Hematopoietic multipotent progenitor cell treated with erythropoietin and hydrocortisone succinate and interleukin-3 and kit ligand, for 6 days (in vitro differentiated cells): ENCODE results near the gene TRIM15.
"Not testable (repeated sequence)": the region's sequence is repeated elsewhere in the genome, so short reads cannot be mapped to it uniquely, and the experiment has no call there.

Experiments used
- DNase-seq: peaks from one replicate; pipeline ENCODE4 v3.0.0-alpha.2; 2015

The TRIM15 gene

DNA sequence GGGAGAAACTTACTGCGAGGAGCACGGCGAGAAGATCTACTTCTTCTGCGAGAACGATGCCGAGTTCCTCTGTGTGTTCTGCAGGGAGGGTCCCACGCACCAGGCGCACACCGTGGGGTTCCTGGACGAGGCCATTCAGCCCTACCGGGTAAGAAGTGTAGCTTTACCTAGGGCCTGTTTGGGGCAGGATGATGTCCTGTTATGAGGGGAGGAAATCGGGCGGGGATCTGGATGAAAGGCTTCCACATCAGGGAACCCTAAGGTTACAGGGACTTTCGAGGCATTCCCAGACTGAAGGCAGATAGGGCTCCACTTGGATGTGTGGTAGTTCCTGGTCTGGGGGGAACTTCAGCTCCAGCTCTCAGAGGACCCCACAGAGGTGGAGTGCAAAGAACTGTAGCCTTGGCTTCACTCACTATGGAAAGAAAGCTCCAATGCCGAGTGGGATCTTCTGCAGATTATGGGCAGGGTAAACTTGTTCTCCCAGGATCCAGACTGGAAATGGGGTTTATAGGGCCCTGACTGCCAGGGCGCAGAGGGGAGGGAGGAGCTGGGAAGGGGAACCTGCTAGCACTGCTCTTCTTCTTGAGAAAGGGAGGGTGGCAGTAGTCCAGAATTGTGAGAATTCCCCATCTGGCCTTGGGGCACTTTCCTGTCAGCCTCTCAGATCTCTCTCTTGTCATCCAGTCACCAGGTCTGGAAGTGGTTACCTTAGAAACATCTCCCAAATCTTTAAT, 740 bp downstream of the TRIM15 start:
- no peak for DNase-seq

DNA sequence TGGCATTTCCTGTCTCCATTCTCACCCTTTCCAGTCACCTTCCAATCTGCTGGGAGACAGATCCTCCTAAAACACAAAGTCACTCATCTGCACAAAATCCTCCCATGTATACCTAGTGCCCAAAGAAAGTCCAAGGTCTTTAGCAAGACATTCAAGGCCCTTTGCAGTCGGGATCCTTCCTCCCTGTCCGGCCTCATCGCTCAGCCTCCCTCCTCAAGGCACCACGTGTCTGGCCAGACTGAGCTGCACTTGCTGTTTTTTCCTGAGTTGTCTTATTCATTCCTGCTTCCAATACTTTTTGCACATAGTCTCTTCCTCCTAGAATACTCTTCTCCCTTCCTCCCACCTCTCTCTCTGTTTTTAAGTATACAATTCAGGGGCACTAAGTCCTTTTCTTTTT, 1.4 kb downstream of the TRIM15 start:
- no peak for DNase-seq

DNA sequence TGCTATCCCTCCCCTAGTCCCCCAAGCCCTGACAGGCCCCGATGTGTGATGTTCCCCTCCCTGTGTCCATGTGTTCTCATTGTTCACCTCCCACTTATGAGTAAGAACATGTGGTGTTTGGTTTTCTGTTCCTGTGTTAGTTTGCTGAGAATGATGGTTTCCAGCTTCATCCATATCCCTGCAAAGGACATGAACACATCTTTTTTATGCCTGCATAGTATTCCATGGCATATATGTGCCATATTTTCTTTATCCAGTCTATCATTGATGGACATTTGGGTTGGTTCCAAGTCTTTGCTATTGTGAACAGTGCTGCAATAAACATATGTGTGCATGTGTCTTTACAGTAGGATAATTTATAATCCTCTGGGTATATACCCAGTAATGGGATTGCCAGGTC, 1.9 kb downstream of the TRIM15 start:
- not testable (repeated sequence) for DNase-seq

DNA sequence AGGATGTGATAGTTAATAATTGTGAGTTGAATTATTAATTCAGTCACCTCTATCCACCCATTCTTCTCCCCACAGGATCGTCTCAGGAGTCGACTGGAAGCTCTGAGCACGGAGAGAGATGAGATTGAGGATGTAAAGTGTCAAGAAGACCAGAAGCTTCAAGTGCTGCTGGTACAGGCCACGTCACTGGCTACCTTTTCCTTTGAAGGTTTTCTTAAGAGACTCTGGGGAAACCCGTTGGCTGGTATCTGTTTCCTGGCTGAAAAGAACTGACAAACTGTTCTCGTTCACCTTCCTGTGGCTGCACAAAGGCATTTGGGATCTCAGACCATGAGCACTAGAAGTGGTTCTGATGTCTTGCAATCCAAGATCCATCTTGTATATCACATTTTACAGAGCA, 3.8 kb downstream of the TRIM15 start:
- DNase-seq: no peak

DNA sequence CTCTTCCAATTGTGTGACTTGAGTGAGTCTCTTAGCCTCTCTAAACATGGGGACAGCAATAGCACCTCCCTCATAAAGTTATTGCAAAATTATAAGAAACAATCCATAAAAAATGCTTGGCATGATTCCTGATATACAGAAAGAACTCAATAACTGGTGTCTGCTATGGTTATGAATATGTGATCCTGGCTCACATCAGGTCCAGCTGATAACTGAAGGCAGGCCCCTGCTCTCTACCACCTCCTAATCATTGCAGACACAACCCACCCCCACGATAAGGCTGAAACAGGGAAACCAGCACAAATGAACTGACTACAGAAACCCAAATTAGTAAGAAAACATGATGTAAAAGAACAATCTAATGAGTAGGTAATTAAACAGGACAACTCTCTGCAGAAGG, 5.4 kb downstream of the TRIM15 start:
- DNase-seq: peak; percentile 64

DNA sequence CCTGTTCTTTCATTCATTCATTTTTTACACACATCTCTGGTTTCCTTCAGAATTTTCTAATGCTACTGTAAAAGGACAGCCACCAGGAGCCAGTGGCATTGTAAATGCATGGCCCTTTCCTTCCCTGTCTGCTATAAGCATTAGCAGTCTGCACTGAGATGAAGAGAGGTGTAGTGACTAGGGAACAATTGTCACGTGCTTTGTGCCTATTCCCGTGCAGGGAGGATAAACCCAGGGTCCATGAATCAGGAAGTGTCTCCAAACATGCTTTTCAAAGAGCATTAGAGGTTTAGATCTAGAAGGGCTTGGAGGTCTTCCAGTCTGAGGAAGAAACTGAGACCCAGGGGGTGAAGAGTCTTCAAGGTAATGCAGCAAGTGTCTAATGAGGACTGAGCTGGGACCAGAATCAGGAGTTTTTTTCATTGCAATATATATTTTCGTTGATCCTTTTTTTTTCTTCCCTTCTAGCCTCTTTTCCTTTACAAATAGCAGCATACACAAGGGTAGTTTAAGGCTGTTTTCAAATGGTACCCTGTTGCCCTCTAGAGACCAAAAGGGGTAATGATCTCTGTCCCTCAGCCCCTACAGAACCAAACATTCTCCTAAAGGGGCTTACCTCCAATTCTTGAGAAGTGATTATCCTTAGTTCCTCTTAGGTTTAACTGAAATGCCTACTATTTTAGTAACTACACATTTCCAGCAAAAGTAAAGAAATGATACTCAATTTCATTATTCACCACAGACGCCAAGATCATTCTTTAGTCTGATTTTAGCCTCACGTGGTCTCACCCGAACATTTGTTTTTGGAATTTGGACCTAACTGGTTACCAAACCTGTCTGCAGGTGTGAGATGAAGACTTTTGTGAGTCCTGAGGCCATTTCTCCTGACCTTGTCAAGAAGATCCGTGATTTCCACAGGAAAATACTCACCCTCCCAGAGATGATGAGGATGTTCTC, 6.6 kb downstream of the TRIM15 start:
- peak; percentile 83 for DNase-seq

DNA sequence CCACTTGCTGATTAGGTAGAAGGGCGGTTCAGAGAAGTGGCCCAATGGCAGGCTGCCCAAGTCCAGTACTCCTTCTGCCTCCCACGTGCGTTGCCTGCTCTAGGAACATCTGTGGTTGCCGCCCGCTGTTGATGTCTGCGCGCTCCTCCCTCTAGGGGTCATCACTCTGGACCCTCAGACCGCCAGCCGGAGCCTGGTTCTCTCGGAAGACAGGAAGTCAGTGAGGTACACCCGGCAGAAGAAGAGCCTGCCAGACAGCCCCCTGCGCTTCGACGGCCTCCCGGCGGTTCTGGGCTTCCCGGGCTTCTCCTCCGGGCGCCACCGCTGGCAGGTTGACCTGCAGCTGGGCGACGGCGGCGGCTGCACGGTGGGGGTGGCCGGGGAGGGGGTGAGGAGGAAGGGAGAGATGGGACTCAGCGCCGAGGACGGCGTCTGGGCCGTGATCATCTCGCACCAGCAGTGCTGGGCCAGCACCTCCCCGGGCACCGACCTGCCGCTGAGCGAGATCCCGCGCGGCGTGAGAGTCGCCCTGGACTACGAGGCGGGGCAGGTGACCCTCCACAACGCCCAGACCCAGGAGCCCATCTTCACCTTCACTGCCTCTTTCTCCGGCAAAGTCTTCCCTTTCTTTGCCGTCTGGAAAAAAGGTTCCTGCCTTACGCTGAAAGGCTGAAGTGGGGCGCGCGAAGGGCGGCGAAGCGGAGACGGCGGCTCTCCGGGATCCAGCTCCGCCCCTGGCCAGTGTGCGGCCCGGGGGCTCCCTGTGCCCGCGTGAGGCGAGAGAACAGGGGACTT, 8.5 kb downstream of the TRIM15 start:
- peak; percentile 60 for DNase-seq

DNA sequence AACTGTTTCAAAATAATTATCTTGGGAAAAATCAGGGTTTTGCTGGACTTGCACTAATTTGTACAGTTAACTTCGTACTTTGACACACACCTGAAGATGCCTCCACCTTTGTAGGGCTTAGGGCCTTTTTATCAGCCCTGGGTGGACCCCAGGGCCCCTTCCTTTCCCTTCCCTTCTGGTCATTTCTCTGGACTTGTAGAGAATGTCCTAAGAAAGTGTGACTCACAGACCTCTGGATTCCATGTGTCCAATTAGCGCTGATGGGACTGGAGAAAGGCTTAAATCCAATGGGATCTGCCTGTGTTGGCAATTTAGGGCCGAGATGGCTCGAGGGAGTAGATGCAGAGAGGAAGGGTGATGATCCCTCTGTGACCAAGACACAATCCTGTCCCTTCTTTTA, 9.3 kb downstream of the TRIM15 start:
- DNase-seq: no peak

DNA sequence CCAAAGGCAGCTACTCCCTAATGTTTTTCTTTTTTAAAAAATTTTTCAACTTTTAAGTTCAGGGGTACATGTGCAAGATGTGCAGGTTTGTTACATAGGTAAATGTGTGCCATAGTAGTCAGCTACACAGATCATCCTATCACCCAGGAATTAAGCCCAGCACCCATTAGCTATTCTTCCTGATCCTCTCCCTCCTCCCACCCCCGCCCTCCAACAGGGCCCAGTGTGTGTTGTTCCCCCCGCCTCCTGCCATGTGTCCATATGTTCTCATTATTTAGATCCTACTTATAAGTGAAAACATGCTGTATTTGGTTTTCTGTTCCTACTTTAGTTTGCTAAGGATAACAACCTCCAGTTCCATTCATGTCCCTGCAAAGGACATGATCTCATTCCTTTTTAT, 12.4 kb downstream of the TRIM15 start:
- DNase-seq: no peak

DNA sequence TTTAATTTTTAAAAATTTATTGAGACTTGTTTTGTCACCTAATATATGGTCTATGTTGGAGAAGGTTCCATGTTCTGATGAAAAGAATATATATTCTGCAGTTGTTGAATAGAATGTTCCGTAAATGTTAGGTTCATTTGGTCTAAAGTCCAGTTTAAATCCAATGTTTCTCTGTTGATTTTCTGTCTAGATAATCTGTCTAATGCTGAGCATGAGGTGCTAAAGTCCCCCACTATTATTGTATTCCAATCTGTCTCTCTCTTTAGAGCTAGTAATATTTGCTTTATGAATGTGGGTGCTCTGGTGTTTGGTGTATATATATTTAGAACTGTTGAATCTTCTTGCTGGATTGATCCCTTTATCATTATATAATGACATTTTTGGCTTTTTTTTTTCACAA, 15.5 kb downstream of the TRIM15 start:
- no peak for DNase-seq

DNA sequence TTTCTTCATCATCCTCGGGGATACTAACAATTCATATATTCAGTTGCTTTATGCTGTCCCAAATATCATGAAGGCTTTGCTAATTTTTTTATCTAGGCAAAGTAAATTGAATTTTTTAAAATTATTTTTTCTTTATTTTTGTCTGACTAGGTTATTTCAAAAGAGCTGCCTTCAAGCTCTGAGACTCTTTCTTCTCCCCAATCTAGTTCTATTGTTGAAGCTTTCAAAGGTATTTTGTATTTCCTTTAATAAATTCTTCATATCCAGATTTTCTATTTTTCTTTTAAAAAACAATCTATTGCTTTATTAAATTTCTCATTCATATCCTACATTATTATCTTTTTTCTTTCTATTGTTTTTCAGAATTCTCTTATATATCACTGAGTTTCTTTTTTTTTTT, 16.8 kb downstream of the TRIM15 start:
- DNase-seq: no peak

DNA sequence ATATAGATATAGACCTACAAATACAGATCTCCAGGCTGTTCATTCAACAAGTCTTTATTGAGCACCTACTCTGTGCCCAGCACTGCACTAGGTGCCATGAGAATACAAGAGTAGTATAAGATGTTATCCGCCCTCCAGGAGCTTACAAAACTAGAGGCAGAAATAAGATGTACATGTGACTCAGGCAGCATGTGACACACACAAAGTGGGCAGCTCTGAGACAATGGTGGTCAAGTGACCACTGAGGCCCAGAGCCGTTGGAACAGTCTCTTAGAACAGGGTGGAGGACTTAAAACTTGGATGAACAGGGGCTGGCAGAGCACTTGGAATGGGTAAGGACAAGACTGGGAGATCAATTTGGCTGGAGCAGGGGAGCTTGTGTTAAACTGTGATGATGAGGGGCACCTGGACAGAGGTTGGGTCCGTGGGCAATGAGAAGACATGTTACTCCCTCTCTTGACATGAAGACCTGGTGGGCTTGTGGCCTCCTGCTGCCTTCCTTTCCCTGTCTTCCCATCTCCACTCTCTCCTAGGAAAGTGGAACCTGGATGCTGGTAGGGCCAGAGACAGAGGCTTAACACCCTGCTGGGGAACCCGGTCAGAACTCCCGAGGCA, 21.2 kb downstream of the TRIM15 start:
- no peak for DNase-seq

DNA sequence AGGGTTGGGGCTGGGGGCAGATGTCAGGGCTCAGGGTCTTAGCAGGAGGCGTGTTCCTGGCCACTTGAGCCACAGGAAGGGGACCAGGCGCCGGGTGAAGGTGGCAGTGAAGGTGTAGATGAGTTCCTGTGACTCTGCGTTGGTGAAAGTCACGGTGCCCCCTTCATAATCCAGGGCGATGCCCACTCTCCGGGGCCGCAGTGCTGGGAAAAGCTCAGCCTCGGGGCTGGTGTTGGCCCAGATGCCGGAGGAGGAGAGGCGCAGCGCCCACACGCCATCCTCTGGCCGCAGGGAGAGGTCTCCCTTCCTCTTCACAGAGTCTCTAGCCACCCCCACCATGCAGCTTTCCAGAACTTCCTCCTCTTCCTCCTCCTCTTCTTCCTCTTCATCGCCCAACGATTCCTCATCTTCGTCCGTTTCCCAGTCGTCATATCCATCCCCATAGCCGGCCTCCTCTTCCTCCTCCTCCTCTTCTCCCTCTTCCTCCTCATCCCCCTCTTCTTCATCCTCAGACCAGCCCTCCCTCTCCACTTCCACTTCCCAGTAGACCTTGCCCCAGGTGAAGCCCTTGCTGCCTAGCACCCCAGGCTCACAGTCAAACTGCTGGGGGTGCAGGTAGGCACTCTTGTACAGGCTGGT, 22.6 kb downstream of the TRIM15 start:
- no peak for DNase-seq

DNA sequence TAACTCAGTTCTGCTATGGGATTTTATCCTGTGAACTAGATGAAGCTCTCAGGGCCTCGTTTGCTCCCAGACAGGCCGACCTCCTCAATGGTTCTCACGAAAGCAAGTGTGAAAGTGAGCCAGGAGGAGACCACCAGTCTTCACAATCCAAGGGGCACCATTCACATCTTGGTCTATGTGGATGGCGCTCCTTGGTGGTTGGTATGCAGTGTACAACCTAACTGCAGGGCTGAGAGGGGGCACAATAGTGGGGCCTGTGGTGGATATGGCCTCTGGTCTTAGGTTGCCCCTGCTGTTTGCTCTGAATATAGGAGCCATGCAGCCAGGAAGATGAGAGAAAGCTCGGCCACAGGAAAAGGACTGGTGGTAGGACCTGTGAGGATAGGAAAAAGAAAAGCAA, 25.2 kb downstream of the TRIM15 start:
- DNase-seq: no peak

DNA sequence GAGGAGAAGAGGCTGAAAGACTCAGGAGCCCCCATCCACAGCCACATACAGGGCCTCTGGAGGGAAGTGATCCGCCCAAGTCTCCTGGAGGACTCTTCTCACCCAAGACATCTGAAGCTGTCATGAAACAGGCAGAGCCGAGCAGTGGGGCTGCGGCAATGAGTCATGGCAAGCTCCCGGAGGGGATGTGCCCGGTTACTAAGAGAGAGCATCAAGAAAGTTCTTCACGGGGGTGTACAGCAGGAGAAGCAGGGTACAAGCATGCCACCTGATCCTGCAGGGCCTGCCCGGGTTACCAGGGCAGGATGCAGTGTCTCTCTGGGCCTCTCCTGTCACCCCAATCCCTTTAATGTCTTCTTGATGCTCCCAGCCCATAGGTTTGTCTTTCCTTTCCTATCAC, 28.7 kb downstream of the TRIM15 start:
- no peak for DNase-seq

DNA sequence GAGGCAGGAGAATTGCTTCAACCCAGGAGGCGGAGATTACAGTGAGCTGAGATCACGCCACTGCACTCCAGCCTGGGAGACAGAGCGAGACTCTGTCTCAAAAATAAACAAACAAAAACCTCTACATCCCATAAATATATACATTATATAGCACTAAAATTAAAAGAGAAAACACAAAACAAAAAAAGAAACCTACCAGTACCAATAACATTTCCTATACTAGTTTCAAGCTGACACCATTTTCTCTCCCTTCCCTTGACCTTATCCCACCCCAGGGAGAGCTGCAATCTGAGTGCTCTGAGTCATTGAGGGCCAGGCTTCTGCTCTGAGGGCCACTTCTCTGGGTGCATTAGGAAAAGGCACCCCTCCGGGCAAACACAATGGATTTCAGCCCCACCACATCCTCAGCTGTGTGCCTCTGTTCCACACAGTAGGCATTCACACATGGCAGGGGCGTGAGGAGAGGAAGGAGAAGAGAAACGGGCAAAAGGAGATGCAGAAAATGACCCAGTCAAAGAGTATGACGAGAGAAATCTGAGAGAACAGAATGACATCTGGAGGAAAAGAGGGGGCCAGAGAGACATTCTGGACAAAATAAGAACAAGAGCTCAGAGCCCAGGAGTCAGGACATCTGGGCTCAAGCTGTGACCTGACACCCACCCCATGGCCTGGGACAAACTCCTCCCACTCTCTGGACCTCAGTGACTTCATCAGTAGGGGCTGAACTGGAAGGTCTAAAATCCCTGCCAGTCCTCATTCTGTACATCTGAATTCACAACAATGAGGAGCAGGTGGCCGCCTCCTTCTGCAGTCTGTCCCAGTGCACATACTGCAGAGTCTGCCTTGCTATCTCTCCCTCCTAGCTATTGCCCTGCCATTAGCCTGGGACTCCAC, 31.7 kb downstream of the TRIM15 start:
- DNase-seq: no peak

DNA sequence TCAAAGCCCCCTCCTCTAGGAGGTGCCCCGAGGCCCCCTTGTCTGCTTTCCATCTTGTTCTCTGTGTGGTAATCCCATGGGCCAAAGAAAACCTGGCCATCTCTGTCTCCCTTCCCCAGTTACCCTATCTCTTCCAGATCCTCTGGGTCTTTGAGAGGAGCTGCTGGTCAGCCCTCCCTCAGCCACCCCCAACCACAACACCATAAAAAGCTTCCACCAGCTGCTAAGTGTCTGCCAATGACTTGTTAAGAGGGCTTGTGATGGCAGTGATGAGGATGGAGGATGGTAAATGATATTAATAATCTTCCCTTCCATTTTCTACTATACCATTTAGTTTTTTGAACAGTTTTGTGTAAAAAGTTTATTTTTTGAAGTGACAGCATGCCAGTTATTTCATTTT, 32.6 kb downstream of the TRIM15 start:
- DNase-seq: no peak

DNA sequence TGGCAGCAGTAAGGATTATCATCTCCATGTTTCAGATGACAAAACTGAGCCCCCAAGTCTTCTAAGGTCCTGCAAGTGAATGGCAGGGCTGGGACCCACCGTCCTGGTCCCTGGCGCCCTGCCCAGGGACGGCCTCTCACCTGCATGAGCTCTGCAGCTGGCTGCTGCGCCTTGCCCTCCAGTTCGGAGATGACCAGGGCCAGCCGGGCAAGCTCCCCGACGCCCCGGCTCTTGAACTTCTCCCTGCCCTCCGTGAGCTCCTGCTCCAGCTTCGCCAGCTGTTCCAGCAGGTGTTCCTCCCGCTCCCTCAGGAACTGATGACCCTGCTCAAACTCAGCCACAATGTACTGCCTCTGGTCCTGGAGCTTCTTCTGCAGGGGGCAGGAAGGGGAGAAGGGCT, 33.0 kb downstream of the TRIM15 start:
- DNase-seq: no peak

DNA sequence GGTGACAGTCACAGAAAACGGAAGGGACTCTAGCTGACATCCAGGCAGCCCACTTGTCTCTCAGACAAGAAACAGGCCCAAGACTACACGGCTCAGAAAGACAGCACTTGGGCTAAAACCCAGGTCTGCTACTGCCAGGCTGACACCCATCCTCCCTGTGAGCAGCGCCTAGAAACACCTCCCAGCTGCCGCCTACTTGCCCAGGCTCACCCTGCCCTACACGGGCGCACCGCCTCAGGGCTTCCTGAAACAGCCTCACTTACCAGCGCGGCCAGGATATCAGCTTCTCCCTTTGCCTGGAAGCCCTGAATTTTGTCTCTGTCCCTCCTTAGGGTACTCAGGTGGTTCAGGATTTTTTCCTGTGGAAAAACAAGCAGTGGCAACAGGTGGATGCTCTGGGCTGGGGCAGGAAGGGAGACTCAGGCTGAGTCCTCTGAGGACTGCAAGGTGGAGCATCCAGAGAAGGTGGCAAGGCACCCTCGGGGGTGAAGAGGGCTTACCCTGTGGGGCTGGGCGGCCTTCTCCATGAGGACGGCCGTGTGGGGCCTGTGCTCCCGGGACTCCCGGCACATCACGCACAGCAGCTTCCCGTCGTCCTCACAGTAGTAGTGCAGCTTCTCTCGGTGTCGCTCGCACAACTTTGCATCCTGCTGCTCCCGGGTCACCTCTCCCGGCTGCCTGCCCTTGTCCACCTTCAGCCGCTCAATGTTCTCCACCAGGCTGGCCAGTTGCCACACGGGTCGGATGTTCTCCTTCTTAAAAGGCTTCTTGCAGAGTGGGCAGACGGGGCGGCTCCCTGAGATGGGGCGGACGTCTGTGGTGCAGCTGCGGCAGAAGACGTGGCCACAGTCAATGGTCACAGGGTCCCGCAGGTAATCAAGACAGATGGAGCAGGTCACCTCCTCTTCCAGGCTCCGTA, 35.1 kb downstream of the TRIM15 start:
- no peak for DNase-seq
